PFSK-1 (cell line): ENCODE measurements around the gene ADAMTSL4.

Experiments used
- SIN3A ChIP-seq: IDR thresholded peaks from 2 replicates; pipeline ENCODE4 v1.6.1; 2012; ENCODE audit warnings: mild to moderate bottlenecking, low read length, moderate library complexity, borderline replicate concordance; ENCODE audit not compliant: insufficient read depth
- TAF1 ChIP-seq: IDR thresholded peaks from 2 replicates; pipeline ENCODE4 v1.6.1; 2012; ENCODE audit warnings: low read length, control low read depth, borderline replicate concordance; ENCODE audit not compliant: insufficient read depth
- TF ChIP-seq, protein P1 (sequence below), 2 experiments: IDR thresholded peaks; 2 replicates each; pipeline versions ENCODE4 v1.6.1 to v1.8.0; 2011 to 2012; ENCODE audit warnings: low read depth in 2 of 2, low read length in 2 of 2, control low read depth in 1 of 2, inconsistent platforms in 1 of 2, mild to moderate bottlenecking in 1 of 2, moderate library complexity in 1 of 2; ENCODE audit not compliant: insufficient read depth in 1 of 2

- no peak for TF ChIP-seq TAF1
- TF ChIP-seq, protein P1, sequence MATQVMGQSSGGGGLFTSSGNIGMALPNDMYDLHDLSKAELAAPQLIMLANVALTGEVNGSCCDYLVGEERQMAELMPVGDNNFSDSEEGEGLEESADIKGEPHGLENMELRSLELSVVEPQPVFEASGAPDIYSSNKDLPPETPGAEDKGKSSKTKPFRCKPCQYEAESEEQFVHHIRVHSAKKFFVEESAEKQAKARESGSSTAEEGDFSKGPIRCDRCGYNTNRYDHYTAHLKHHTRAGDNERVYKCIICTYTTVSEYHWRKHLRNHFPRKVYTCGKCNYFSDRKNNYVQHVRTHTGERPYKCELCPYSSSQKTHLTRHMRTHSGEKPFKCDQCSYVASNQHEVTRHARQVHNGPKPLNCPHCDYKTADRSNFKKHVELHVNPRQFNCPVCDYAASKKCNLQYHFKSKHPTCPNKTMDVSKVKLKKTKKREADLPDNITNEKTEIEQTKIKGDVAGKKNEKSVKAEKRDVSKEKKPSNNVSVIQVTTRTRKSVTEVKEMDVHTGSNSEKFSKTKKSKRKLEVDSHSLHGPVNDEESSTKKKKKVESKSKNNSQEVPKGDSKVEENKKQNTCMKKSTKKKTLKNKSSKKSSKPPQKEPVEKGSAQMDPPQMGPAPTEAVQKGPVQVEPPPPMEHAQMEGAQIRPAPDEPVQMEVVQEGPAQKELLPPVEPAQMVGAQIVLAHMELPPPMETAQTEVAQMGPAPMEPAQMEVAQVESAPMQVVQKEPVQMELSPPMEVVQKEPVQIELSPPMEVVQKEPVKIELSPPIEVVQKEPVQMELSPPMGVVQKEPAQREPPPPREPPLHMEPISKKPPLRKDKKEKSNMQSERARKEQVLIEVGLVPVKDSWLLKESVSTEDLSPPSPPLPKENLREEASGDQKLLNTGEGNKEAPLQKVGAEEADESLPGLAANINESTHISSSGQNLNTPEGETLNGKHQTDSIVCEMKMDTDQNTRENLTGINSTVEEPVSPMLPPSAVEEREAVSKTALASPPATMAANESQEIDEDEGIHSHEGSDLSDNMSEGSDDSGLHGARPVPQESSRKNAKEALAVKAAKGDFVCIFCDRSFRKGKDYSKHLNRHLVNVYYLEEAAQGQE (IDR thresholded peaks at IDR 0.05; ENCODE audit: insufficient read depth in 1 of 2, low read depth in 2 of 2, low read length in 2 of 2): no peak
- TF ChIP-seq SIN3A: no peak
These were observed 33.1 kb upstream of the ADAMTSL4 start for GRCh38 chr1:150516050-150516591.
